Measurements from ENCODE around the gene TBPL1.

The TBPL1 gene

DNA sequence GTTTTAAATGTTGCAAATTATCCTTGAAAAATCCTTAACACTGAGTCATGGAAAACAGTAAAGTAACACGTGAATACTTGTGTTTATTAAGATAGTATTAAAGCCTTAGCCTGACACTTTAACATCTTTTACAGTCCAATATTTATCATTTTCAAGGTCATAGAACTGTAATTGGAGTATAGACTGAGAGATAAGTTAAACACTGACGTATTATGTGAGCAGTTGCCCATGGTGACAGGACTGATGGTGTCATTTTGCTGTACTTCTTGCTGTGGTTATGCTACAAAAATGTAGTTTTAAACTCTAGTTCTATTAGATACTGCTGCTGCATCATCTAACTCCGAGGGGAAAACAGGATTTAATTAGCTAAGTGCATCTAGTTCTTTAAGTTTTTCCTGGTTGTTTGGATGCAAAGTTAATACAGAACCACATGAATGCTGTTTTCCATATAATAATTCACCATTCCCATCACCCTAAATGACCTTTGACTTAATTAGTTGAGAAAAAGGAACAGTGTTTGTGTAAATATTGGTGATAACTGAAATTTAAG, 61.6 kb downstream of the TBPL1 start:
- ChIA-PET CTCF (interaction anchor here (0.6 to 1.1 kb wide), 2 partner anchors 9 to 24 kb away, joined by 3 read pairs; no protein-coding TSS in a partner anchor), POLR2A (no interaction called here)
- TF ChIP-seq, protein P1, sequence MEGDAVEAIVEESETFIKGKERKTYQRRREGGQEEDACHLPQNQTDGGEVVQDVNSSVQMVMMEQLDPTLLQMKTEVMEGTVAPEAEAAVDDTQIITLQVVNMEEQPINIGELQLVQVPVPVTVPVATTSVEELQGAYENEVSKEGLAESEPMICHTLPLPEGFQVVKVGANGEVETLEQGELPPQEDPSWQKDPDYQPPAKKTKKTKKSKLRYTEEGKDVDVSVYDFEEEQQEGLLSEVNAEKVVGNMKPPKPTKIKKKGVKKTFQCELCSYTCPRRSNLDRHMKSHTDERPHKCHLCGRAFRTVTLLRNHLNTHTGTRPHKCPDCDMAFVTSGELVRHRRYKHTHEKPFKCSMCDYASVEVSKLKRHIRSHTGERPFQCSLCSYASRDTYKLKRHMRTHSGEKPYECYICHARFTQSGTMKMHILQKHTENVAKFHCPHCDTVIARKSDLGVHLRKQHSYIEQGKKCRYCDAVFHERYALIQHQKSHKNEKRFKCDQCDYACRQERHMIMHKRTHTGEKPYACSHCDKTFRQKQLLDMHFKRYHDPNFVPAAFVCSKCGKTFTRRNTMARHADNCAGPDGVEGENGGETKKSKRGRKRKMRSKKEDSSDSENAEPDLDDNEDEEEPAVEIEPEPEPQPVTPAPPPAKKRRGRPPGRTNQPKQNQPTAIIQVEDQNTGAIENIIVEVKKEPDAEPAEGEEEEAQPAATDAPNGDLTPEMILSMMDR (IDR thresholded peaks at IDR 0.05; ENCODE audit: insufficient read depth, low read length, missing control alignments) = no peak
- DNase-seq (ENCODE audit: low read depth, low spot score) = no peak
- H3K4me3 ChIP-seq (ENCODE audit: low read depth, low read length) = no peak overlapping the region

DNA sequence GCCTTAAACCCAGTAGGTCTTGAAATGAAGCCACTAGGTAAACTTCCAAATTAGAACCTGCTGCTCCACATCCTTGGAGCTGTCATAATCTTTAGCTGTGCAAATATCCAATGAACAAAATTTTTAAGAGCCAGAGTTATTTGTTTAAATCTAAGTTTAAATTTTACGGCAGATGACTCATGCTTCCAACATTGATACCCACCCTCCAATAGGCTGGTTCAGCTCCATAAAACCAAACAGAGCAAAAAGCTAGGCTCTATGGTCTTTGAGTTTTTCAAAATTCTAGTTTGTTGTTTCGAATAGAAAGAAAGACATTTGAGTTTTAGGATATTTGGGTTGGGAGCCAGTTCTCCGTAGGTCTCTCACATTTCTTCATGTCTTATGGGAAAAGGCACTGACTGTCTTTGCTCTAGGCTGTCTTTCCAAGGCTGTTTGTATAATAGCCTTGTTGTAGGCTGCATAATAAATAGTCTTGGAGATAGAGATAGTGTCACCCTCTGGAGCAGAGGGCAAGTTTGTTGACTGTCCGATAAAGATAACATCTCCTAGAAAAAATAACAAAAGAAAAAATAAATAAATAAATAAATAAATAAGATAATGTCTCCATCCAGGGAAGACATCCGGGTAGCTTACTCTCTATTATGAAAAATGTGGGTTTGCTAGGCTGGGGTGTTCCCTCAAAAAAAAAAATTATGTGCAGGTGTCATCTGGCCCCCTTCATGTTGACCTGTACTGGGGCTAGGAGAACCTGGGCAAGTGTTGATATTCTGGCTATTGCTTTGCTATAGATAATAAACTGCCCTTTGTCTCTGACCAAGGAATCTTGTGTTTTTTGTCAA, 62.9 kb downstream of the TBPL1 start:
- POLR2A ChIA-PET = no interaction called here
- TF ChIP-seq, protein P1 (IDR thresholded peaks at IDR 0.05; ENCODE audit: insufficient read depth, low read length, missing control alignments) = no peak
- no peak overlapping the region for H3K4me3 ChIP-seq (ENCODE audit: low read depth, low read length)
- DNase-seq (ENCODE audit: low read depth, low spot score) = no peak
- CTCF ChIA-PET = interaction anchor here (0.8 to 2.4 kb wide), 4 partner anchors 16 to 48 kb away, joined by 3 to 6 read pairs (median 5); no protein-coding TSS in a partner anchor

DNA sequence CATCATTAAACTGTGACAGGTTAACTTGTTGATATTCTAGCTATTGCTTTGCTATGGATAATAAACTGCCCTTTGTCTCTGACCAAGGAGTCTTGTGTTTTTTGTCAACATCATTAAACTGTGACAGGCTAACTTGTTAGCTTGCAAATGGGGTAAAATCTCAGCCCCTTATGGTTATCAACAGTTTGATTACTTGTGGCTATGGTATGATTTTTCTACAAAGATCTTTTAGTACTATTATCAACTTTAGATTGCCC, 63.5 kb downstream of the TBPL1 start:
- POLR2A ChIA-PET = no interaction called here

DNA sequence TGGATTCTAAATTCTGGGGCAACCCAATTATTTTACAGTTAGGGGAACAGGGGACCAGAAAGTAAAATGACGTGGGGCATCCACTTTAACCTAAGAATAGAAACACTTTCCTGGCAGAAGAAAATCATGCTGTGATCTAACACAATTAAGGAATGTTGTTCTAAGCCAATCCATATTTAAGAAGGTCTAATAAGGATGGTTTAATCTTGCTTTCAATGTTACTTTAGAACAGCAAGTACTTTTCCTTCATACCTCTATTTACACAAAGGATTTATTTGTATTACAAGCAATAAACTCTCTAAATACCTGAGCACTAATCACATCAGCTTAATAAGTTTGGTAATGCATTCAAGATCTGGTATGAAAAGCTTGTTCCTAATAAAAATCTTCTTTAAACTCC, 67.0 kb downstream of the TBPL1 start:
- TF ChIP-seq, protein P1 (IDR thresholded peaks at IDR 0.05; ENCODE audit: insufficient read depth, low read length, missing control alignments) = no peak
- ChIA-PET POLR2A (no interaction called here), CTCF (interaction anchor here (1.3 to 1.5 kb wide), 2 partner anchors 47 to 77 kb away, joined by 3 to 4 read pairs; no protein-coding TSS in a partner anchor)
- no peak for DNase-seq (ENCODE audit: low read depth, low spot score)
- no peak overlapping the region for H3K4me3 ChIP-seq (ENCODE audit: low read depth, low read length)

More for the DNA sequence above, 63.5 kb downstream of the TBPL1 start:
- TF ChIP-seq, protein P1 (IDR thresholded peaks at IDR 0.05; ENCODE audit: insufficient read depth, low read length, missing control alignments) = no peak
- no peak for DNase-seq (ENCODE audit: low read depth, low spot score)
- CTCF ChIA-PET = interaction anchor here (0.8 to 2.4 kb wide), 4 partner anchors 17 to 48 kb away, joined by 3 to 6 read pairs (median 5); no protein-coding TSS in a partner anchor
- no peak overlapping the region for H3K4me3 ChIP-seq (ENCODE audit: low read depth, low read length)

DNA sequence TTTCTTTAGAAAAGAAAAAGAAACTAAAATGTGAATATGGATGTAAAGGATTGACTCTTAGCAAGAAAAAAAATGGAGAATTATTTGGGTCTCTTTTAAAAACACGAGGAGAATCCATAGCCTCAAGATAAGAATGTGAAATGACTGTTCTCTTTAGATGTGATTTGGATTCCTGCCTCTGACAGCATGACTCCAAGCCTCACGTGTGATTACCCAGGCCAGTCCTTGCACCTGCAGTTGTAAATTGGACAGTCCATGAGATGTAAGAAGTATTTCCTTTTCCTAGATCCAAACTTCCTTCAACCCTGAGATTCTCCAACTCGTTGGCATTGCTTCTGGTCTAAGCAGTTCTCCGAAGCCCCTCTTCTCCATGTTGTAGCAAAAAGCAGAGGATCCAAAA, 67.5 kb downstream of the TBPL1 start:
- no peak for DNase-seq (ENCODE audit: low read depth, low spot score)
- TF ChIP-seq, protein P1 (IDR thresholded peaks at IDR 0.05; ENCODE audit: insufficient read depth, low read length, missing control alignments) = no peak
- no peak overlapping the region for H3K4me3 ChIP-seq (ENCODE audit: low read depth, low read length)
- CTCF ChIA-PET = interaction anchor here (1.3 to 1.5 kb wide), 2 partner anchors 47 to 77 kb away, joined by 3 to 4 read pairs; no protein-coding TSS in a partner anchor
- POLR2A ChIA-PET = no interaction called here

DNA sequence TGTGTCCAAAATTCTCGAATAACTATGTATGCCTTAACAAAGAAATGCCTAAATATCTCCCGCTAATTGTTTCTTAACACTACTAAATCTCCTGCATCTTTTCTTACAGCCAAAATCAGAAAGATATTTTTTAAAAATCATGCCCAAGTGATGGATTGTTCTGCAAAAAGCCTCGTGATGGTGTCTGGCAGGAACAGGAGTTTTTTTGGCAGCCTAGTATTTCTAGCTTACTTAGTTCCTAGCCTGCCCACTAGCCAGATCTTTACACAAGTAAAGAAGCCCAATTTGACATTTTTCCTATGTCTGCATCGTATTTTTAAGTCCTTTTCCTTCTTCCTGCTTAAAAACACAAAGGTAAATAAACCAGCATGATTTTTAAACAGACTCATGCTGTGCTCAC, 67.9 kb downstream of the TBPL1 start:
- POLR2A ChIA-PET = no interaction called here
- CTCF ChIA-PET = interaction anchor here (2.7 kb wide), 1 partner anchor 48 kb away, joined by 6 read pairs; no protein-coding TSS in a partner anchor
- no peak overlapping the region for H3K4me3 ChIP-seq (ENCODE audit: low read depth, low read length)
- no peak for DNase-seq (ENCODE audit: low read depth, low spot score)
- TF ChIP-seq, protein P1 (IDR thresholded peaks at IDR 0.05; ENCODE audit: insufficient read depth, low read length, missing control alignments) = no peak
